H9 (cell line): ENCODE results near the gene GGACT. TPM values are rescaled to one million over a fixed set of nuclear protein-coding genes. Genes with fewer than 3 reads are reported as not detected.

Experiments
- DNase-seq: peaks from one replicate; pipeline ENCODE4 v3.0.0-alpha.2; 2017
- H2AFZ ChIP-seq: one replicate; pipeline ENCODE4 v1.6.1; 2013; ENCODE audit warnings: mild to moderate bottlenecking, low read length, control low read depth, moderate library complexity
- H2AK5ac ChIP-seq: 2 replicates; pipeline ENCODE4 v1.6.1; 2013; ENCODE audit warnings: low read length, control low read depth, mixed read lengths; ENCODE audit not compliant: insufficient read length
- H2BK120ac ChIP-seq: one replicate; pipeline ENCODE4 v1.6.1; 2013; ENCODE audit warnings: low read depth, mild to moderate bottlenecking, low read length, control low read depth, inconsistent platforms; ENCODE audit not compliant: poor library complexity, severe bottlenecking
- H2BK12ac ChIP-seq: 2 replicates; pipeline ENCODE4 v1.6.1; 2013; ENCODE audit warnings: low read length, control low read depth, mixed read lengths, low read depth; ENCODE audit not compliant: insufficient read length
- H2BK15ac ChIP-seq: 2 replicates; pipeline ENCODE4 v1.6.1; 2013; ENCODE audit warnings: low read depth, low read length, control low read depth
- H2BK20ac ChIP-seq: one replicate; pipeline ENCODE4 v1.6.1; 2013; ENCODE audit warnings: low read depth, mild to moderate bottlenecking, low read length, control low read depth, inconsistent platforms; ENCODE audit not compliant: poor library complexity, severe bottlenecking
- H2BK5ac ChIP-seq: 2 replicates; pipeline ENCODE4 v1.6.1; 2013; ENCODE audit warnings: low read length, control low read depth, mixed read lengths; ENCODE audit not compliant: insufficient read length
- H3K14ac ChIP-seq: 2 replicates; pipeline ENCODE4 v1.6.1; 2013; ENCODE audit warnings: low read length, control low read depth; ENCODE audit not compliant: insufficient read depth
- H3K18ac ChIP-seq: 2 replicates; pipeline ENCODE4 v1.6.1; 2013; ENCODE audit warnings: low read depth, mild to moderate bottlenecking, mixed read lengths, low read length, control low read depth; ENCODE audit not compliant: insufficient read length
- H3K23ac ChIP-seq: 2 replicates; pipeline ENCODE4 v1.6.1; 2013; ENCODE audit warnings: low read length, control low read depth, mixed read lengths, low read depth; ENCODE audit not compliant: insufficient read length
- H3K23me2 ChIP-seq: 2 replicates; pipeline ENCODE4 v1.6.1; 2013; ENCODE audit warnings: low read depth, mild to moderate bottlenecking, mixed read lengths, low read length, control low read depth; ENCODE audit not compliant: insufficient read length, poor library complexity, severe bottlenecking
- H3K27ac ChIP-seq: 2 replicates; pipeline ENCODE4 v1.5.1; 2013; ENCODE audit warnings: low read length, control low read depth, mixed read lengths, low read depth; ENCODE audit not compliant: insufficient read length
- H3K27me3 ChIP-seq: 2 replicates; pipeline ENCODE4 v1.6.1; 2013; ENCODE audit warnings: low read length, control low read depth, inconsistent platforms; ENCODE audit not compliant: insufficient read depth
- H3K4ac ChIP-seq: 2 replicates; pipeline ENCODE4 v1.6.1; 2013; ENCODE audit warnings: low read depth, mild to moderate bottlenecking, control low read depth, inconsistent platforms, low read length, moderate library complexity
- H3K4me1 ChIP-seq: 2 replicates; pipeline ENCODE4 v1.6.1; 2013; ENCODE audit warnings: low read length, control low read depth, inconsistent platforms; ENCODE audit not compliant: insufficient read depth
- H3K4me2 ChIP-seq: 2 replicates; pipeline ENCODE4 v1.6.1; 2013; ENCODE audit warnings: low read length, control low read depth, mixed read lengths; ENCODE audit not compliant: insufficient read length, insufficient read depth
- H3K56ac ChIP-seq: 2 replicates; pipeline ENCODE4 v1.6.1; 2013; ENCODE audit warnings: low read depth, mild to moderate bottlenecking, mixed read lengths, low read length, control low read depth; ENCODE audit not compliant: insufficient read length
- H3K79me1 ChIP-seq: 2 replicates; pipeline ENCODE4 v1.6.1; 2013; ENCODE audit warnings: low read depth, mild to moderate bottlenecking, moderate library complexity, low read length, control low read depth, inconsistent platforms; ENCODE audit not compliant: insufficient read depth, poor library complexity, severe bottlenecking
- H3K79me2 ChIP-seq: 2 replicates; pipeline ENCODE4 v1.6.1; 2013; ENCODE audit warnings: low read length, control low read depth, inconsistent platforms; ENCODE audit not compliant: insufficient read depth
- H3K9ac ChIP-seq: 2 replicates; pipeline ENCODE4 v1.6.1; 2013; ENCODE audit warnings: low read length, control low read depth, mixed read lengths; ENCODE audit not compliant: insufficient read length; ENCODE audit errors: extremely low read depth
- H3K9me3 ChIP-seq: one replicate; pipeline ENCODE4 v1.6.1; 2013; ENCODE audit warnings: low read depth, low read length, inconsistent platforms; ENCODE audit not compliant: control insufficient read depth
- H3T11ph ChIP-seq: one replicate; pipeline ENCODE4 v1.6.1; 2013; ENCODE audit warnings: mild to moderate bottlenecking, low read length, control low read depth, inconsistent platforms
- H4K20me1 ChIP-seq: one replicate; pipeline ENCODE4 v1.6.1; 2013; ENCODE audit not compliant: control insufficient read depth, insufficient read length, insufficient read depth
- H4K5ac ChIP-seq: 2 replicates; pipeline ENCODE4 v1.6.1; 2013; ENCODE audit warnings: low read depth, mild to moderate bottlenecking, mixed read lengths, low read length, control low read depth; ENCODE audit not compliant: insufficient read length
- H4K8ac ChIP-seq: replicated peaks from 2 replicates; pipeline ENCODE4 v1.6.1; 2013; ENCODE audit warnings: low read length, control low read depth, mixed read lengths, low read depth; ENCODE audit not compliant: insufficient read length
- H4K91ac ChIP-seq: 2 replicates; pipeline ENCODE4 v1.6.1; 2013; ENCODE audit warnings: low read depth, mild to moderate bottlenecking, moderate library complexity, mixed read lengths, low read length, control low read depth; ENCODE audit not compliant: insufficient read length
- H3K27ac Mint-ChIP-seq, 3 experiments: 2 replicates in 2 of 3; 3 replicates in 1 of 3; pipeline ENCODE4 v1.8.0; 2020 to 2021; ENCODE audit warnings: mixed read lengths in 3 of 3, mild to moderate bottlenecking in 1 of 3, moderate library complexity in 1 of 3
- H3K27me3 Mint-ChIP-seq: 2 replicates; pipeline ENCODE4 v1.8.0; 2021; ENCODE audit warnings: low read depth, mild to moderate bottlenecking, moderate library complexity, mixed read lengths
- H3K36me3 Mint-ChIP-seq, 3 experiments: 2 replicates in 2 of 3; 3 replicates in 1 of 3; pipeline ENCODE4 v1.8.0; 2020 to 2021; ENCODE audit warnings: low read depth in 3 of 3, mixed read lengths in 3 of 3; ENCODE audit not compliant: insufficient read depth in 1 of 3
- H3K4me1 Mint-ChIP-seq, 2 experiments: 2 replicates each; pipeline ENCODE4 v1.8.0; 2020; ENCODE audit warnings: mixed read lengths in 2 of 2
- H3K4me3 Mint-ChIP-seq, 2 experiments: 2 replicates in 1 of 2; 3 replicates in 1 of 2; pipeline ENCODE4 v1.8.0; 2020 to 2021; ENCODE audit warnings: mild to moderate bottlenecking in 2 of 2, mixed read lengths in 2 of 2, moderate library complexity in 1 of 2
- H3K9me3 Mint-ChIP-seq, 2 experiments: 2 replicates in 1 of 2; 3 replicates in 1 of 2; pipeline ENCODE4 v1.8.0; 2020; ENCODE audit warnings: mild to moderate bottlenecking in 2 of 2, mixed read lengths in 2 of 2, moderate library complexity in 1 of 2
- WGBS: extraction: QIAGEN DNeasy Blood & Tissue Kit; methylation state at CpG from one replicate; pipeline ENCODE4 v1.1.7; 2013; ENCODE audit warnings: missing lambda C conversion rate, low lambda C conversion rate, mixed read lengths; ENCODE audit not compliant: insufficient read length; ENCODE audit errors: extremely low coverage; 5-methylcytosine and 5-hydroxymethylcytosine counted together
- total RNA-seq: library from RNA; stranded (reverse); gene quantifications from 2 replicates; pipeline ENCODE4 v1.2.1, GENCODE V29; 2021
- TF ChIP-seq, protein P1 (sequence below): fragments of 200-600 bp; sonication (generic); conservative IDR thresholded peaks from 3 replicates; pipeline ENCODE4 v1.8.0; 2021; ENCODE audit warnings: antibody characterized with exemption, mild to moderate bottlenecking

Gene GGACT
- total RNA-seq, 1 experiment from 2014 or later: 1.3 TPM

DNA sequence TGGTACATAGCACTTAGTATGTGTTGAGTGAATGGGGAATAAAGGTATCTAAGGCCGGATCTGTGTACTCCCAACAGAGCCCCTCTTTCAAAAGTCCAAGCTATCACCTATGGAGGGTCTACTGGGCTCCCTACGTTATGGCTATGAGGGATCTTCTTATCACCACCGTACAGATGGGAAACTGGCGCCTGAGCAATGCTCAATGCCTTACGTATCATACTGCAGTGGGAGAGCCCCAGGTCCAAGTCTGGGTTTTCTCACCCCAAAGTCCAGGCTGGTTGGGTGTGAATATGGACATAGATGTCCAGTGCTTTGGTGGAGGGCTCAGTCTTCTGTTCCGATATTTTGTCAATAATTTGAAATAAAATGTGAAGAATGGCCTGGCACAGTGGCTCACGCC is 13.1 kb upstream of the GGACT start:
- no peak overlapping the region for H3K4ac ChIP-seq
- no CpG with 5 or more reads among the region's 7 CpGs for WGBS
- no peak overlapping the region for H3K4me2 ChIP-seq

More for the DNA sequence above, 13.1 kb upstream of the GGACT start:
- H3K79me2 ChIP-seq: no peaks in the 10 kb centered on the region
- H2BK15ac ChIP-seq: no peak overlapping the region
- H4K5ac ChIP-seq: no peak overlapping the region
- no peak overlapping the region for H2BK120ac ChIP-seq
- H2BK5ac ChIP-seq: no peak overlapping the region
- no peak overlapping the region; a peak in 1 of 7 replicates for H3K27ac Mint-ChIP-seq
- H4K8ac ChIP-seq: no peak overlapping the region
- H2BK12ac ChIP-seq: no peak overlapping the region
- no peak overlapping the region for H3K56ac ChIP-seq
- H3K27me3 ChIP-seq: no peaks in the 10 kb centered on the region
- no peaks in the 10 kb centered on the region for H3K79me1 ChIP-seq
- TF ChIP-seq, protein P1, sequence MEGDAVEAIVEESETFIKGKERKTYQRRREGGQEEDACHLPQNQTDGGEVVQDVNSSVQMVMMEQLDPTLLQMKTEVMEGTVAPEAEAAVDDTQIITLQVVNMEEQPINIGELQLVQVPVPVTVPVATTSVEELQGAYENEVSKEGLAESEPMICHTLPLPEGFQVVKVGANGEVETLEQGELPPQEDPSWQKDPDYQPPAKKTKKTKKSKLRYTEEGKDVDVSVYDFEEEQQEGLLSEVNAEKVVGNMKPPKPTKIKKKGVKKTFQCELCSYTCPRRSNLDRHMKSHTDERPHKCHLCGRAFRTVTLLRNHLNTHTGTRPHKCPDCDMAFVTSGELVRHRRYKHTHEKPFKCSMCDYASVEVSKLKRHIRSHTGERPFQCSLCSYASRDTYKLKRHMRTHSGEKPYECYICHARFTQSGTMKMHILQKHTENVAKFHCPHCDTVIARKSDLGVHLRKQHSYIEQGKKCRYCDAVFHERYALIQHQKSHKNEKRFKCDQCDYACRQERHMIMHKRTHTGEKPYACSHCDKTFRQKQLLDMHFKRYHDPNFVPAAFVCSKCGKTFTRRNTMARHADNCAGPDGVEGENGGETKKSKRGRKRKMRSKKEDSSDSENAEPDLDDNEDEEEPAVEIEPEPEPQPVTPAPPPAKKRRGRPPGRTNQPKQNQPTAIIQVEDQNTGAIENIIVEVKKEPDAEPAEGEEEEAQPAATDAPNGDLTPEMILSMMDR: no peak
- H3K23ac ChIP-seq: no peak overlapping the region
- no peak overlapping the region for H2AK5ac ChIP-seq
- DNase-seq: no peak
- H2AFZ ChIP-seq: no peak overlapping the region
- no peak overlapping the region for H3K14ac ChIP-seq
- H3T11ph ChIP-seq: no peak overlapping the region
- no peak overlapping the region for H3K27ac ChIP-seq
- H3K9me3 ChIP-seq: no peaks in the 10 kb centered on the region
- no peaks in the 10 kb centered on the region for H3K23me2 ChIP-seq
- no peak overlapping the region for H4K91ac ChIP-seq
- no peak overlapping the region for H2BK20ac ChIP-seq
- no peak overlapping the region for H3K9ac ChIP-seq
- H3K9me3 Mint-ChIP-seq: no peaks in the 10 kb centered on the region
- no peaks in the 10 kb centered on the region for H3K4me1 ChIP-seq
- no peaks in the 10 kb centered on the region for H4K20me1 ChIP-seq
- no peaks in the 10 kb centered on the region for H3K27me3 Mint-ChIP-seq
- H3K4me3 Mint-ChIP-seq: no peak overlapping the region
- H3K36me3 Mint-ChIP-seq: peaks cover 0 to 2% (median 0%) of the 10 kb centered on the region in 3 experiments; a peak in 1 of 7 replicates
- no peak overlapping the region for H3K18ac ChIP-seq
- H3K4me1 Mint-ChIP-seq: no peaks in the 10 kb centered on the region; a peak in 1 of 4 replicates
